Measurements from ENCODE around the gene CENPC. TPM values are rescaled to one million over a fixed set of nuclear protein-coding genes. Genes with fewer than 3 reads are reported as not detected.
"Not testable (repeated sequence)": the region's sequence is repeated elsewhere in the genome, so short reads cannot be mapped to it uniquely, and the experiment has no call there.

CENPC gene
- total RNA-seq, 1 experiment from 2014 or later: 19.7 TPM

- Histone ChIP-seq H3K27me3 (replicated peaks; ENCODE audit: control insufficient read depth, insufficient read depth, low read length) (no peaks in the 10 kb centered on the region), H3K4me3 (ENCODE audit: low read depth, low read length) (no peak overlapping the region), H3K36me3 (ENCODE audit: control insufficient read depth, insufficient read depth, low read length) (no peaks in the 10 kb centered on the region), H3K9me3 (no peaks in the 10 kb centered on the region), H3K4me1 (no peaks in the 10 kb centered on the region)
- intact Hi-C loops (cut with micrococcal nuclease; ENCODE audit: unreplicated experiment): no loop called here
- Mint-ChIP-seq H3K4me3 (ENCODE audit: unreplicated experiment) (no peak overlapping the region), H3K4me1 (ENCODE audit: low read depth, unreplicated experiment) (no peaks in the 10 kb centered on the region), H3K27ac (ENCODE audit: unreplicated experiment) (no peak overlapping the region), H3K36me3 (ENCODE audit: insufficient read depth, unreplicated experiment) (peaks cover 12% of the 10 kb centered on the region), H3K27me3 (ENCODE audit: insufficient read depth, unreplicated experiment) (no peaks in the 10 kb centered on the region), H3K9me3 (ENCODE audit: unreplicated experiment) (no peaks in the 10 kb centered on the region)
- TF ChIP-seq CTCF (IDR thresholded peaks at IDR 0.05; ENCODE audit: insufficient read depth in 1 of 2, low read depth in 1 of 2, low read length in 1 of 2, severe bottlenecking in 1 of 2, unreplicated experiment in 1 of 2): no peak
- CTCF ChIA-PET: no interaction called here
- no peak for DNase-seq
- no TSS peak for BruUV-seq (replicated peaks)
- POLR2A ChIA-PET: no interaction called here
Observed at GRCh38 chr4:67459164-67459563, 86.1 kb downstream of the CENPC start.

GRCh38 chr4:67456577-67457196, 88.6 kb downstream of the CENPC start:
- Histone ChIP-seq H3K9me3 (no peaks in the 10 kb centered on the region), H3K36me3 (ENCODE audit: control insufficient read depth, insufficient read depth, low read length) (no peaks in the 10 kb centered on the region), H3K27me3 (replicated peaks; ENCODE audit: control insufficient read depth, insufficient read depth, low read length) (no peaks in the 10 kb centered on the region), H3K4me1 (no peaks in the 10 kb centered on the region), H3K4me3 (ENCODE audit: low read depth, low read length) (no peak overlapping the region)
- Mint-ChIP-seq H3K4me3 (ENCODE audit: unreplicated experiment) (no peak overlapping the region), H3K27ac (ENCODE audit: unreplicated experiment) (no peak overlapping the region), H3K27me3 (ENCODE audit: insufficient read depth, unreplicated experiment) (no peaks in the 10 kb centered on the region), H3K9me3 (ENCODE audit: unreplicated experiment) (no peaks in the 10 kb centered on the region), H3K36me3 (ENCODE audit: insufficient read depth, unreplicated experiment) (peaks cover 22% of the 10 kb centered on the region), H3K4me1 (ENCODE audit: low read depth, unreplicated experiment) (peaks cover 8% of the 10 kb centered on the region)
- TF ChIP-seq CTCF (IDR thresholded peaks at IDR 0.05; ENCODE audit: insufficient read depth in 1 of 2, low read depth in 1 of 2, low read length in 1 of 2, severe bottlenecking in 1 of 2, unreplicated experiment in 1 of 2): no peak
- CTCF ChIA-PET: no interaction called here
- no TSS peak for BruUV-seq (replicated peaks)
- no peak for DNase-seq
- POLR2A ChIA-PET: no interaction called here
- intact Hi-C loops (cut with micrococcal nuclease; ENCODE audit: unreplicated experiment): no loop called here

- POLR2A ChIA-PET; H3K4me3 Mint-ChIP-seq (ENCODE audit: unreplicated experiment); intact Hi-C loops (cut with micrococcal nuclease; ENCODE audit: unreplicated experiment); BruUV-seq (replicated peaks); CTCF ChIA-PET; H3K27me3 Mint-ChIP-seq (ENCODE audit: insufficient read depth, unreplicated experiment); H3K27ac Mint-ChIP-seq (ENCODE audit: unreplicated experiment); H3K4me1 Mint-ChIP-seq (ENCODE audit: low read depth, unreplicated experiment); H3K36me3 ChIP-seq (ENCODE audit: control insufficient read depth, insufficient read depth, low read length); H3K9me3 Mint-ChIP-seq (ENCODE audit: unreplicated experiment); DNase-seq; H3K4me3 ChIP-seq (ENCODE audit: low read depth, low read length); H3K4me1 ChIP-seq; H3K27me3 ChIP-seq (replicated peaks; ENCODE audit: control insufficient read depth, insufficient read depth, low read length); H3K9me3 ChIP-seq: not testable (repeated sequence)
- peaks cover 17% of the 10 kb centered on the region for H3K36me3 Mint-ChIP-seq (ENCODE audit: insufficient read depth, unreplicated experiment)
Observed at GRCh38 chr4:67452846-67453205, 92.5 kb downstream of the CENPC start.

Measured in Caco-2 (cell line).